GM19372 (cell line): ENCODE data around the gene IBTK.
"Not testable (repeated sequence)": the region's sequence is repeated elsewhere in the genome, so short reads cannot be mapped to it uniquely, and the experiment has no call there.

ENCODE experiments used
- ATAC-seq: cut with Tn5 transposase; IDR thresholded peaks from one replicate; pipeline ENCODE4 v1.9.1; 2021; ENCODE audit warnings: mild to moderate bottlenecking, low read depth, moderate library complexity; ENCODE audit not compliant: unreplicated experiment

The IBTK gene

DNA sequence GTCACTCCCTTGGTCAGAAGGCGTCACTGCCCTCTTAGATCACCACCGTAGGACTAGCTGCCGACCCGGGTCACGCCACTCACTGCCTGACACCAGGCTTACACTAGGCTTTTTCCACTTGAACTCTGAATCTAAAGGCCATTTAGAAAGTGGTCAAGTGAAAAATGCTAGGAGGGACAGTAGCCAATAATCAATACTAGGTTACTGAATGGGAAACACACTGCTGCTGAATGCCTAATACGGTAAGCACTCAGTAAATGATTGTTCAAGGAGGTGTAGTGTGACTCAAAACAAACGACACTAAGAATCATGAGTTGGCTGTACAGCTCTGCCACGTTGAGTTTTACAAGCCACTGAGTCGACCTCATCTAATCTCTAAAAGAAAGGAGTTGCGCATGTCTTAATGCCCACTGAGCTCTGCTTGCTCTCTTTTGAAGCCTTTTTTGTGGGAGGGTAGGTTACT lies 760 bp upstream of the IBTK start:
- ATAC-seq: peak; percentile 26

DNA sequence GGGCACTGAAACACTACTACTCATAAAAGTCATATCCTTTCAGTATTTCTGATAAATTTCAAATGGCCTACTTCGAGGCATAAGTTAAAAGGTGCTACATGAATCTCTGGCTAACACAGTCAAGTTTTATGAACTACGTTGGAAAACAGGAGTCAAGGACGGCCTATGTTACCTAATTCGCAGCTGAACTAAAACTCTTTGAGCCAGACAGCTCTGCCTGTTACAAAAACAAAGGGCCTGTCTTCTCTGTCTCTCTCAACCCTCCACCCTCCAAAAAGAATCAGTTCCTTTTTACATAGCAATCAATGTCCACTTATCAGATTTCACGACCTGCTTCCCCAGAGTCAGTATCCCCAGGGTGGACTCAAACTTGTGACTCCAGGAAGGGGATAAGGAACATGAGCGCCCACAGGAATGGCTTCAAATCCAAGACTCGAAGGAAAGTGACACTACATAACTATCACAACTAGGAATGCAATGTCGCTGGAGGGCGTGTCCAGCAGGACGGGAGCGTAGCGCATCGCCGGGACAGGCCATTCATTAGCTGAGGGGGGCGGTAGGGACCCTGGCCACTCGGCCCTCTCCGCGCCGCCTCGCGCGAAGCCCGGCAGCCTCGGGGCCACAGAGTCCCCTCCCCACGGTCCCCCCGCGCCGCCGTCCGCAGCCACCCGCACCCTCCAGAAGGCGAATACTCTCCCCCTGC lies 591 bp downstream of the IBTK start:
- peak; percentile 26 for ATAC-seq

DNA sequence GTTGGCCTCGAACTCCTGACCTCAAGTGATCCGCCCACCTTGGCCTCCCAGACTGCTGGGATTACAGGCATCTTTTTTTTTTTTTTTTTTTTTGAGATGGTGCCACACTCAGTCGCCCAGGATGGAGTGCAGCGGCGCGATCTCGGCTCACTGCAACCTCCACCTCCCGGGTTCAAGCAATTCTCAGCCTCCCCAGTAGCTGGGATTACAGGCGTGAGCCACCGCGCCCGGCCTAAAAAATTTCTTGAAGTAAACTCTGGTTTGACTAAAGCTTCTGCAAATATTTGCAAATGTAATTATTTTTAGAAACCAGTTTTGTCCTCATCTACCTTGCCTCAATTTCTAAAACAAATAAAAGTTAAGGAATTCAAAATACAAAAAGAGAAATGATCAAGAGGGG lies 1.2 kb downstream of the IBTK start:
- no peak for ATAC-seq

DNA sequence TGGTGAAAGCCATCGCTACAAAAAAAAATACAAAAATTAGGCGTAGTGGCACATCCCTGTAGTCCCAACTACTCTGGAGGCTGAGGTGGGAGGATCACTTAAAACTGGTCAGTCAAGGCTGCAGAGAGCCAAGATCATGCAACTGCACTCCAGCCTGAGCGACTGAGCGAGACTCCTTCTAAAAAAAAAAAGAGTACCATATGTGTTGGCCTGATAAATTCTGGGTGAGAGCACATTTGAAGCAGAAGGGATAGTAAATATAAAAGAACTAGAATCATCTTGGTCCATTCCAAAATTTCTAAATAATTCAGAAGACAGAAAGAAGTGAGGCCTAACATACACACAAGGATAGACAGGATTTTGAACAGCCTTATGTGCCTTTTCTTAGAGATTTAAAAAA lies 2.2 kb downstream of the IBTK start:
- no peak for ATAC-seq

DNA sequence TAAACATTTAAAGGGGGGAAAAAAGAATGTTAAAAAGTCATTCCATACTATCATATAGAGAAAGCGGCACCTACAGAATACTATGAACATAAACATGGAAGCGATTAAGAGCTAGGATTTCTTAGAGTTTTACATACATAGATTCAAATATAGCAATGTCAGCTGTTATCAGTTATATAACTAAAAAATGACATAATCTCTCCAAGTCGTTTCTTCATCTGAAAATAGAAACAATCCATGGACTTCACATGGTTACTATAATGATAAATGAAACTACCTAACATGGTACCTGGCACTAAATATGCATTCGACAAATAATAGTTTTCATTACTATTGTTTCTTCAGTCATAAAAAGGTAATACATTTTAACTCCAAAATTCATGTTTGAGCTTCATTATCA lies 3.7 kb downstream of the IBTK start:
- no peak for ATAC-seq

DNA sequence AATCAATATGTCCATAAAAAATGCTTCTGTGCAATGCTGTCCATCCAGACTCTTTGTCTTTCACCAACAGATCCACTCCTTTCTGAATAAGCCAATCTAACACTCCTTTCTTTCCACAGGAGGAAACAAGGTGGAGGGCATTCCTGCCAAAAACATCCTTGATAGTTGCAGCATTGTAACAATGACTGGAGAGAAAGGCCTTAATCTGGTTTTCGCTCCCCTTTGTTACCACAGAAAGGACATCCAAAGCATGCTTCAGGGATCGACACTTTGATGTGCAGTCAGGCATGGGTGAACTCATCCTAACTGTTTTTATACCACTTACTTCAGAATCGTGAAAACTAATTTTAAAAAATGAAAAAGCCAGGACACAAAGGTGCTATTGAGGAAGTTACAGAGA lies 7.4 kb downstream of the IBTK start:
- ATAC-seq: no peak

DNA sequence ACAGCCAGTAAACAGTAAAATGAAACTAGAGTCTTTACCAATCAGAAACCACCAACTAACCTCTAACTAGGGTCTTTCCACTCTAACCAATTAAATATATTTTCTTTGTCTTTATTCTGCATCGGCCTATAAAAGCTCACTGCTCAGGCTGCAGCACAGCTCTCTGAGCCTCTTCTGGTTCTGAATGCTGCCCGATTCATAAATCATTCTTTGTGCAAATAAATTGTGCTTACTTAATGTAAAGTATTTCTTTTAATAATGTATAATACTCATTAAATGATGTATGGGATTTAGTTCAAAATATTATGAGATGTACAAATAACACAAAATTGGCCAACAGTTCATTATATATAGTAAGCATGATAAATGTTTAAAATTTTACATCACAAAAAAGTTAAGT lies 7.9 kb downstream of the IBTK start:
- no peak for ATAC-seq

DNA sequence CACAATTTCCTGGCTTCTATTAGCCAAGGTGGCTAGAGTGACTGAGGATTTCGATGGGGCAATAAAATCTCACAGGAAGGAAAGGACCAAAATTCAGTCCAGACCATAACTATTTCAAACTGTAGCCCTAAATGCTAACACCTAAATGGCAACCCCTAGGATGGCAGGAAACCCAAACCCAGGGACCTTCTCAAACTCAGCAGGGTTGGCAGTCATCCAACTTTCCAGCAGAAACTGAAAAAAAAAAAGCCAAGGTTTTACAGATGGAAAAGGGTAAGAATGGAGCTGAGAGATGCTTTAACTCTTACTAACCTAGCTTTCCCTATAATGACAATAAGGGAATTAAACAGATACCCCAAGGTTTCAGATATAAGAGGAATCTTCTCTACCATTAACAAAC lies 10.5 kb downstream of the IBTK start:
- no peak for ATAC-seq

DNA sequence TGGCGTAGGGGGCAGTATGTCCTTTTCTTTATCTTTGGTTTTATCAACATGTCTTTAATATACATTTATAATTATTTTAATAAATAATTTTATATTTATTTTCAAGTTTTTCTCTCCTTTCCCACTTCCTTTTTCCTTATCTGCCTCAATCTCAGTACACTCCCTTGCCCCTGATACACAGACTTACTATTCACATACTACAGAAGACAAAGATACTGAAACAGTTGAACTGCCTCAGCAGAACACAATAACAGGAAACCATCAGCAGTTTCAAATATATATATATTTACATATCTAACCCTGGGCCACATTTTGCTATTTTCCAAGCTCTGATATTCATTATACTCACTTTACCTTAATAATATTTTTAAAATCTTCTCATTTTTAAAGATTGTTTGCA lies 19.8 kb downstream of the IBTK start:
- ATAC-seq: peak; percentile 84

DNA sequence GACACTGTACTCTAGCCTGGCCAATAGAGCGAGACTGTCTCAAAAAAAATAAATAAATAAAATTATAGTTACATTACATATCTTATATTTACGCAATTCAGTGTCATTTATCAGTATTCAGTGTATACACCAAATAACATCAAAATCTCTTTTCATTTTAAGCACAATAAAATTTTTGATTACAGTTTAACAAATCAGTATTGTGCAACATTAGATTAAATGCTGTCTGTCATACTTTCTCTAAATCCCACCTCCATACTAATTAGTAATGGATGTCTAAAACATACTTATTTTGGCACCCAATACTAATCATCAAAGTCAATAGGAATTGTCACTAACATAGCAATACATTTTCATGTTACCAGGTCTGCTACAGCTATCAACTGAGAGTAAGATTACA lies 27.4 kb downstream of the IBTK start:
- ATAC-seq: no peak

DNA sequence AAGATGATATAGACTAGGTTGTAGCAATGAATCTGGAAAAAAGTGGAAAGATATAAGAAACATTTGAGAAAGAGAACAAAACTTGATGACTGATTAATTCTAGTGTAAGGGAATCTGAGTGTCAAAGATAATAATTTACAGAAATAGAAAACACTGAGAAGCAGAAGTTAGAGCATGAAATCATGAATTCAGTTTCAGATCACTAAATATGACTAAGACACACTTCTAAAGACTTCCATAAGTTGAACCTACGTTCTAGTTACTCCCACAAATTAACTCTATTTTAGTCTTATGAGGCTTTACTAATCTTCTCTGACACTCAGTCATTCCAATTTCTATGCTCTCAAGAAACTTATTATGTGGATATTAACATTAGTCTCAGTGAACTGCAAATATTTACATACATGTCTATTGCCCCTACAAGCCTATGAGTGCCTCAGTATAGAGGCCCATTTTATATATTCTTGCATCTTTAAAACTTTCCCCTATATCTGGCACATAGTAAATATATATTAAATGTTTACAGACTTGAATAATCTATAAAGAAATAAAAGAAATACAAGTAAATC lies 30.4 kb downstream of the IBTK start:
- peak; percentile 97 for ATAC-seq

DNA sequence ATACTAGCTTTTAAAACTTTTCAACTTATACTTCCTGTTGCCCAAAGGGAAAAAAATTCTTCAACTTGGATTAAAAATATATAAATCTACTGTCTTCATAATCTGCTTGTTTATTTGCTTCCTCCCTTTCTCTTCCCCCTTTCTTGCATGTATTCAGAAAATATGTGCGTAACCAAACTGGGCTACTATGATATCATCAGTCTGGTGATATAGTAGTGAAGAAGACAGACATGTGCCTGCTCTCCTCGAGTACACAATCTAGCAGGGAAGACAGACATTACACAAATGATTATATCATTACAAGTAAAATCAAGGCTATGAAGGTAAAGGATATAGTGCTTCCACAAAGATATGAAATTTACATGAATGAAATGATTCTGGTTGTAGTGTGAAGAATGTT lies 31.0 kb downstream of the IBTK start:
- peak; percentile 5 for ATAC-seq

DNA sequence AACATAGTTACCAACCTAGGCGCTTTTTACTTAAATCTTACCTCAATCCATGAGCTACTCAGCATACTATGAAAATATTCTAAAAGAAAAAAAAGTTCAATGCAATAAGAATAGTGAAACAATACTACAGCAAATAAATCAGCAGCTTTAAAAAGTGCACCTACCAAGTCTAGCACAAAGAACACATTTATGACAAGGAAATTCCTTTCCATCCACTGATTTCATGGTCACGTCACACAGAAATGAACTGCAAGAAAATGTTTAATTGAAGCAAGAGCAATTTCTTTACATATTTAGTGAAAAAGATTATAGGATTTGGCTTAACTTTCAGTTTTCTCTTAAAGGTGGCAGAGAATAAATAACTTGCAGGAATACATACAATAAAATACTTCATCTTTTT lies 36.2 kb downstream of the IBTK start:
- ATAC-seq: no peak

DNA sequence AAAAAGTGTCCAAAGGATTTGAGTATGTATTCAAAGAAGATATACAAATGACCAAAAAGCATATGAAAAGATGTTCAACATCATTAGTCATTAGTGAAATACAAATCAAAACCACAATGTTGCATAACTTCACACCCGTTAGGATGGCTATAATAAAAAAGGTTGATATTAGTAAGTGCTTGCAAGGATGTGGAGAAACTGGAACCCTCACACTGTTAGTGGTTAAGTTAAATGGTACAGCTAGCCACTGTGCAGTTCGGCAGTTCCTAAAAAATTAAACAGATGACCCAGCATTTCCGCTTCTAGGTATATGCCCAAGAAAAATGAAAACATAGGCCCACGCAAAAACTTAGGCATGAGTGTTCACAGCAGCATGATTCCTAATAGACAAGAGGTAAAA lies 38.6 kb downstream of the IBTK start:
- no peak for ATAC-seq

DNA sequence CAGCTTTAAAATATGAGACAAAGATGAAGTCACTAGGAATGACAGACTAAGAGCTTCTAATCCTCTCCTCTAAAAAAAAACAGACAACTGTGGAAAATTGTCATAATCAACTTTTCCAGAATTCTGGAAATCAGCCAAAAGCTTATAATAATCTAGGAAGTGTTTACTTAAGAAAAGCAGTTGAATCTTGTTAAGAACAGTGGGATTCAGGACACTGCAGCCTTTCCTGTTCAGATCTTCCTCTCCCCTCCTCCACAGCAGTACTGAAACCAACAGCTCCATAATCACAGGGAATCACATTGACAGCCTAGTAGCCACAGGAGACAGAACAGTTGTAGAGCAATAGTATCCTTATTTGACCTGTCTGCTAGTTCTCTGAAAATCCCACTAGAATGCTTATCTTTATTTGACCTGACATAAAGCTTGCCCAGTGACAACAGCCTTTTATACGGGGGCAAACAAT lies 41.6 kb downstream of the IBTK start:
- no peak for ATAC-seq

DNA sequence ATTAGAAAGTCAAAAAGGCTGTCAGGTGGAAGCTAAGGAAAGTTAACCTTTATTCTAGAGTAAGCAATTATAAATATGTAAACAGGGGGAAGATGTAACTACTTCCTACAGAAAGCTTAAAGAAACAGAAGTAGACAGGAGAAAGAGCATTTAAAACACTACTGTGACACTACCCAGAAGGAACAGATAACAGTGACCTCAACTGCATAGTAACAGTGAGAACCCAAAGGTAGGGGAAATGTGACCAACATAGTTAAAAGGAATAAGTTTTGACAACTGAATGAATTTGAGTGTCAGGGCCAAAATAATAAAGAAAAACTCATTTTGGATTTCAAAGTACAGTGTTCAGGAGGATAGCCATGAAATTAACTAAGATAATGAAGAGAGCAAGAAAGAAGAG lies 43.5 kb downstream of the IBTK start:
- ATAC-seq: no peak

DNA sequence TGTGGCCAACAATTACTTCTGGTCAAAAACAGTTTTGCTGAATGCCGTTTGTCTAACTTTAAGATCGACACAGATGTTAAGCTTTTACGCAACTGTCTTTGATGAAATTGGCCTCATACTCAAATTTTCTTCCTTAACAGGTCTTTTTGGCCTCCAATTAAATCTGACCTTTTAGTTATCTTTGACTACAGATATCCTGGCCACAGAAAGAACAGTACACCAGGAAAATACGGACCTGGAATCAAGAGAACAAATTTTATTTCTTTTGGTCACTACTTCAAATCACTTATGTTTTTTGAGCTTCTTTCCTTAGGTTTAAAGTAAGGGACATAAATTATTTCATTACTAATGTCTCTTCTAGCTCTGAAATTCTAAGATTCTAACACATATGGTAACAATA lies 49.8 kb downstream of the IBTK start:
- no peak for ATAC-seq

DNA sequence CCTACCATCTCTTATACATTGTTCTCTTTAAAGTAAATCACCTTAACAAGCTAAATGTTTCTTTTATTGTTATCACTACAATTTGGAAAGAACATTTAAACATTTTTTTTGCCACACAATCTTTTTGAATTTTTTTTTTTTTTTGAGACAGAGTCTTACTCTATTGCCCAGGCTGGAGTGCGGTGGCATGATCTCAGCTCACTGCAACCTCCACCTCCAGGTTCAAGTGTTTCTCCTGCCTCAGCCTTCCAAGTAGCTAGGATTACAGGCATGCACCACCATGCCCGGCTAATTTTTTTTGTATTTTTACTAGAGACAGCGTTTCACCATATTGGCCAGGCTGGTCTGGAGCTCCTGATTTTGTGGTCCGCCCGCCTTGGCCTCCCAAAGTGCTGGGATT lies 50.3 kb downstream of the IBTK start:
- not testable (repeated sequence) for ATAC-seq

DNA sequence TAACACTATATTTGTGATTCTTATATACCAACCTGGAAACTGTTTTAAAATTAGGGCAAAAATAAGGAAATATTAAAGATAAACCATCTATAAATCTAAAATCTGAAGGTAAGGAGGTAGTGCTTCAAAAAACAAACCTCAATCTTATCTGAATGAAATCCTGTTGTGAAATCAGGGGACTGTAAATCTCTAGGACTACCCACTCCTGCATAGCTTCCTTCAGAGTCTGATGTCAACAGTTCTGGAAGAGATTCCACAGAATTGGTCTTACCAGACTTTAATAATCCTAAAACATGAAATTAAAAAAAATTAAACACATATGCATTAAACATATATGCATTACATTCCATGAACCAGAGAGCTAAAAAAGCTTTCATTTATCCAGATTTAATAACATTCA lies 51.4 kb downstream of the IBTK start:
- ATAC-seq: no peak

DNA sequence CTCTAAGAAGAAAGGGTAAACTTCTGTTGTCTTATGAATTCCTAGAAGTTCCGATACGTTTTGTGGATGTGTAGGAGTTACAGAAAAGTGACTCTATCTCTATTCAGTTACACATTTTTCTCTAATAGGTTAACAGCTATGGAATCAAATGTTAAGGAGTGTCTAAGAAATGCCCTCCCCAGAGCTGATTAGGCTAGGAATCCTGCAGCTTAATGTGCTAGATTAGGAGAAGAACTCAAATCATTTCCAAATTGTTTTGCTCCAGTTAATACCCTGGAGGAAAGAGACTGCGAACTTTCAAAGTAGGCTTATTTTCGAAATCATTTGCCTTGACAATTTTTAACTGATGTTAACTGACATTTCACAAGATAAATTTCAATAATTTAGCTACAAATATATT lies 51.9 kb downstream of the IBTK start:
- no peak for ATAC-seq

DNA sequence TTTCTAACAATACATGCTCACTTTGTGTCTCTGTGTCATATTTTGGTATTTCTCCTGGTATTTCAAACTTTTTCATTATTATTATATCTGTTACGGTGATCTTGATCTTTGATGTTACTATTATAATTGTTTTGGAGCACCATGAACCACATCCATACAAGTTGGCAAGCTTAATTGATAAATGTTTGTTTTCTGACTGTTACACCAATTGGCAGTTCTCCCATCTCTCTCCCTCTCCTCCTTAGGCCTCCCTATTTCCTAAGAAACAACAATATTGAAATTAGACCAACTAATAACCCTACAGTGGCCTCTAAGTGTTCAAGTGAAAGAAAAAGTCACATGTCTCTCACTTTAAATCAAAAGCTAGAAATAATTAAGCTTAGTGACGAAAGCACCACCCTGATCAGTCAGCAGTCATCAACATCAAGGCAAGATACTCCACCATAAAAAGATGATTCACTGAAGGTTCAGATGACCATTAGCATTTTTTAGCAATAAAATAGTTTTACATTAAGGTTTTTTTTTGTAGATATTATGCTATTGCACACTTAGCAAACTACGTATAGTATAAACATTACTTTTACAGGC lies 61.5 kb downstream of the IBTK start:
- ATAC-seq: no peak

DNA sequence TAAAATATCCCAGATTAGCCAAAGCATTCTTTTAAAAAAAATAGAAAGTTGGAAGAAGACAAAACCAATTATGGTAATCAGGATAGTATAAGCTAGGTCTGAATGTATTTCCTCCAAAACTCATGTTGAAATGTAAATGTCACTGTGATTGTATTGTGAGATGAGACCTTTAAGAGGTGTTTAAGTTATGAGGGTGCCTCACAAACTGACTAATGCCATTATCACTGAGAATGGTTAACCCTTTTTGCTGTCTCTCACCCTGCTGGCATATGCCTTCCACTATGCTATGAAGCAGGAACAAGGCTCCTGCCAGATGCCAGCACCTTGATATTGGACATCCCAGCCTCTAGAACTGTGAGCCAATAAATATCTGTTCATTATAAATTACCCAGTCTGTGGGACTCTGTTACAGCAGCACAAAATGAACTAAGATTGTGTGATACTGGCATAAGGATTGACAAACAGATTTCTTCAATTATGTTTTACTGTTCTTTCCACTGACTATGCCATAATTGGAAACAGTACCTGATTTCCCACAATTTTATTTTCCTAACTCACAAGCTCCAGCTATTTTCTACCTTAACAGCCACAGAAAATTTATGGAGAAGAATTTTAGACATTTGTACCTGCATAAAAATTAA lies 63.8 kb downstream of the IBTK start:
- no peak for ATAC-seq
